Loucy (cell line): Measurements from ENCODE around the gene BAG3.

Experiments
- H2AFZ ChIP-seq: fragments of 200-600 bp; sonication (generic); 2 replicates; pipeline ENCODE4 v1.6.0; 2016; ENCODE audit warnings: antibody characterized with exemption, mild to moderate bottlenecking, low read length, moderate library complexity
- H3F3A ChIP-seq: fragments of 200-600 bp; 2 replicates; pipeline ENCODE4 v1.6.0; 2016; ENCODE audit warnings: antibody characterized with exemption, low read depth, mild to moderate bottlenecking
- H3K27me3 ChIP-seq: fragments of 200-600 bp; sonication (generic); 2 replicates; pipeline ENCODE4 v1.6.1; 2014; ENCODE audit warnings: low read length, mild to moderate bottlenecking; ENCODE audit not compliant: insufficient read depth, poor library complexity, severe bottlenecking
- H3K36me3 ChIP-seq: fragments of 200-600 bp; sonication (generic); 2 replicates; pipeline ENCODE4 v1.6.1; 2016; ENCODE audit warnings: low read length; ENCODE audit not compliant: insufficient read depth
- H3K4me1 ChIP-seq: fragments of 200-600 bp; sonication (generic); 2 replicates; pipeline ENCODE4 v1.5.1; 2014; ENCODE audit warnings: low read length, mild to moderate bottlenecking; ENCODE audit not compliant: insufficient read depth, poor library complexity, severe bottlenecking
- H3K4me2 ChIP-seq: fragments of 200-600 bp; sonication (generic); 2 replicates; pipeline ENCODE4 v1.6.0; 2014; ENCODE audit warnings: antibody characterized with exemption, low read length, low read depth, mild to moderate bottlenecking; ENCODE audit not compliant: poor library complexity, severe bottlenecking
- H3K4me3 ChIP-seq: fragments of 200-600 bp; sonication (generic); 2 replicates; pipeline ENCODE4 v1.5.1; 2014; ENCODE audit warnings: low read length, mild to moderate bottlenecking, mixed read lengths; ENCODE audit not compliant: poor library complexity, severe bottlenecking
- H3K79me2 ChIP-seq: fragments of 200-600 bp; sonication (generic); 2 replicates; pipeline ENCODE4 v1.6.1; 2014; ENCODE audit warnings: low read length; ENCODE audit not compliant: insufficient read depth
- H3K9ac ChIP-seq: fragments of 200-600 bp; sonication (generic); 2 replicates; pipeline ENCODE4 v1.6.0; 2014; ENCODE audit warnings: mild to moderate bottlenecking, low read depth, low read length, moderate library complexity; ENCODE audit not compliant: poor library complexity, severe bottlenecking
- H3K9me2 ChIP-seq: fragments of 200-600 bp; sonication (generic); replicated peaks from 2 replicates; pipeline ENCODE4 v1.6.1; 2016; ENCODE audit warnings: low read depth, low read length, mixed read lengths
- H3K9me3 ChIP-seq: fragments of 200-600 bp; sonication (generic); 2 replicates; pipeline ENCODE4 v1.6.1; 2014; ENCODE audit warnings: mild to moderate bottlenecking, antibody characterized with exemption, low read length, low read depth; ENCODE audit not compliant: insufficient read depth
- H4K20me1 ChIP-seq: fragments of 200-600 bp; sonication (generic); 2 replicates; pipeline ENCODE4 v1.6.0; 2014; ENCODE audit warnings: antibody characterized with exemption, low read length, mild to moderate bottlenecking; ENCODE audit not compliant: insufficient read depth, poor library complexity, severe bottlenecking
- CTCF ChIP-seq: fragments of 200-600 bp; sonication (generic); conservative IDR thresholded peaks from 2 replicates; pipeline ENCODE4 v1.5.1; 2014; ENCODE audit warnings: mild to moderate bottlenecking, antibody characterized with exemption, low read length
- EZH2phosphoT487 ChIP-seq: fragments of 200-600 bp; IDR thresholded peaks from 2 replicates; pipeline ENCODE4 v1.6.1; 2018; ENCODE audit warnings: antibody characterized with exemption, mild to moderate bottlenecking, moderate library complexity, borderline replicate concordance

BAG3 gene

GRCh38 chr10:119663866-119664698, 12.9 kb downstream of the BAG3 start:
- no peak overlapping the region for H3K4me3 ChIP-seq
- H3K9me3 ChIP-seq: no peaks in the 10 kb centered on the region
- H3K4me1 ChIP-seq: peaks cover 10% of the 10 kb centered on the region
- H2AFZ ChIP-seq: no peak overlapping the region
- H3K36me3 ChIP-seq: no peaks in the 10 kb centered on the region; the same call in 1 of the 2 replicates
- H3K9me2 ChIP-seq: no peaks in the 10 kb centered on the region
- TF ChIP-seq EZH2phosphoT487 (no peak), CTCF (no peak)
- H3K4me2 ChIP-seq: no peak overlapping the region
- H3F3A ChIP-seq: no peaks in the 10 kb centered on the region
- H3K79me2 ChIP-seq: peaks cover 73% of the 10 kb centered on the region
- H3K27me3 ChIP-seq: no peaks in the 10 kb centered on the region
- no peak overlapping the region for H3K9ac ChIP-seq
- H4K20me1 ChIP-seq: peaks cover 1% of the 10 kb centered on the region

GRCh38 chr10:119665901-119666708, 14.9 kb downstream of the BAG3 start:
- Histone ChIP-seq H3K36me3 (peaks cover 17% of the 10 kb centered on the region; the same call in 1 of the 2 replicates), H3K4me3 (no peak overlapping the region), H3K4me1 (peaks cover 10% of the 10 kb centered on the region), H3K4me2 (no peak overlapping the region), H3K9me2 (no peaks in the 10 kb centered on the region), H3K27me3 (no peaks in the 10 kb centered on the region), H2AFZ (no peak overlapping the region), H4K20me1 (no peaks in the 10 kb centered on the region), H3K79me2 (peaks cover 59% of the 10 kb centered on the region), H3F3A (no peaks in the 10 kb centered on the region), H3K9ac (no peak overlapping the region), H3K9me3 (no peaks in the 10 kb centered on the region)
- TF ChIP-seq EZH2phosphoT487: no peak
- TF ChIP-seq CTCF: no peak

DNA sequence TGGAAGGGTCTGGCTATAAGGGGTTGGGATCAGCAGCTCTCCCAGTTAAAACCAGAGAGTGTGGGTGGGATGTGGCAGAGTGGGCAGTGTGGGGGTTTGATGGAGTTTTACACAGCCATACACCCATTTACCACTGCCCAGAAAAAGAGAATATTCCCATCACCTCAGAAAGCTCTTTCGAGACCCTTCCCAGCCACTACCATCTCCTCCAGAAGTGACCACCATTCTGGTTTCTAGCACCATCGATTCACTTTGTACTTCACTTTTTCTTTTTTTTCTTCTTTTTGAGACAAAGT, 15.5 kb downstream of the BAG3 start:
- Histone ChIP-seq H4K20me1 (no peaks in the 10 kb centered on the region), H2AFZ (no peak overlapping the region), H3K4me1 (peaks cover 10% of the 10 kb centered on the region), H3K36me3 (peaks cover 23% of the 10 kb centered on the region; the same call in 1 of the 2 replicates), H3F3A (no peaks in the 10 kb centered on the region), H3K9me3 (no peaks in the 10 kb centered on the region), H3K79me2 (peaks cover 54% of the 10 kb centered on the region), H3K4me2 (no peak overlapping the region), H3K9ac (no peak overlapping the region), H3K27me3 (no peaks in the 10 kb centered on the region), H3K4me3 (no peak overlapping the region), H3K9me2 (no peaks in the 10 kb centered on the region)
- TF ChIP-seq EZH2phosphoT487: no peak
- TF ChIP-seq CTCF: no peak
